ENCODE data around the gene B3GNT3. TPM values are rescaled to one million over a fixed set of nuclear protein-coding genes. Genes with fewer than 3 reads are reported as not detected.

The B3GNT3 gene
- total and polyA plus RNA-seq, 2 of the 13 experiments (the other 11 are each of a cell fraction or from before 2014, with no cell fraction given): 0.86 to 4.0 TPM

- TF ChIP-seq ZNF605 (CRISPR knock-in tag; IDR thresholded peaks at IDR 0.05): 0 out of 2 replicates have a peak, but pooled peaks have one; percentile 31
- TF ChIP-seq ZNF724P (CRISPR knock-in tag; IDR thresholded peaks at IDR 0.05; ENCODE audit: borderline replicate concordance): no peak
- no peak for TF ChIP-seq HNF1A (IDR thresholded peaks at IDR 0.05; ENCODE audit: low read depth)
- TF ChIP-seq HNF1A (CRISPR knock-in tag; IDR thresholded peaks at IDR 0.05; ENCODE audit: borderline replicate concordance): no peak
- TF ChIP-seq ZNF234 (CRISPR knock-in tag; conservative IDR thresholded peaks at IDR 0.05): no peak
- TF ChIP-seq TFE3 (CRISPR knock-in tag; IDR thresholded peaks at IDR 0.05): no peak
- no peak for TF ChIP-seq GMEB1 (CRISPR knock-in tag; IDR thresholded peaks at IDR 0.05; ENCODE audit: borderline replicate concordance)
- no peak for TF ChIP-seq KLF12 (CRISPR knock-in tag; IDR thresholded peaks at IDR 0.05; ENCODE audit: borderline replicate concordance)
- no peak for TF ChIP-seq ZNF484 (CRISPR knock-in tag; IDR thresholded peaks at IDR 0.05; ENCODE audit: borderline replicate concordance, low read depth)
- peak; percentile 61 for TF ChIP-seq XRCC5 (optimal IDR thresholded peaks at IDR 0.05; ENCODE audit: low read length)
- TF ChIP-seq BCL6 (CRISPR knock-in tag; IDR thresholded peaks at IDR 0.05): no peak
- peak; percentile 75 for TF ChIP-seq SPEN (CRISPR knock-in tag; IDR thresholded peaks at IDR 0.05; ENCODE audit: low read depth)
- 0 out of 2 replicates have a peak, but pooled peaks have one; percentile 44 for TF ChIP-seq ZBED4 (CRISPR knock-in tag; IDR thresholded peaks at IDR 0.05; ENCODE audit: borderline replicate concordance)
- TF ChIP-seq ZSCAN9 (CRISPR knock-in tag; IDR thresholded peaks at IDR 0.05; ENCODE audit: borderline replicate concordance): no peak
- no peak for TF ChIP-seq ZNF850 (CRISPR knock-in tag; conservative IDR thresholded peaks at IDR 0.05)
- no peak for TF ChIP-seq ATF1 (CRISPR knock-in tag; IDR thresholded peaks at IDR 0.05)
- TF ChIP-seq RAD21 (CRISPR knock-in tag; IDR thresholded peaks at IDR 0.05): peak; percentile 95
These were observed 60.6 kb downstream of the B3GNT3 start (continued) for GRCh38 chr19:17855280-17856152.

Measured in HepG2 (cell line).